Loucy (cell line): ENCODE results near the gene KLHL30.

Source experiments
- H2AFZ ChIP-seq: fragments of 200-600 bp; sonication (generic); 2 replicates; pipeline ENCODE4 v1.6.0; 2016; ENCODE audit warnings: antibody characterized with exemption, mild to moderate bottlenecking, low read length, moderate library complexity
- H3F3A ChIP-seq: fragments of 200-600 bp; 2 replicates; pipeline ENCODE4 v1.6.0; 2016; ENCODE audit warnings: antibody characterized with exemption, low read depth, mild to moderate bottlenecking
- H3K27me3 ChIP-seq: fragments of 200-600 bp; sonication (generic); 2 replicates; pipeline ENCODE4 v1.6.1; 2014; ENCODE audit warnings: low read length, mild to moderate bottlenecking; ENCODE audit not compliant: insufficient read depth, poor library complexity, severe bottlenecking
- H3K36me3 ChIP-seq: fragments of 200-600 bp; sonication (generic); 2 replicates; pipeline ENCODE4 v1.6.1; 2016; ENCODE audit warnings: low read length; ENCODE audit not compliant: insufficient read depth
- H3K4me1 ChIP-seq: fragments of 200-600 bp; sonication (generic); 2 replicates; pipeline ENCODE4 v1.5.1; 2014; ENCODE audit warnings: low read length, mild to moderate bottlenecking; ENCODE audit not compliant: insufficient read depth, poor library complexity, severe bottlenecking
- H3K4me2 ChIP-seq: fragments of 200-600 bp; sonication (generic); 2 replicates; pipeline ENCODE4 v1.6.0; 2014; ENCODE audit warnings: antibody characterized with exemption, low read length, low read depth, mild to moderate bottlenecking; ENCODE audit not compliant: poor library complexity, severe bottlenecking
- H3K4me3 ChIP-seq: fragments of 200-600 bp; sonication (generic); 2 replicates; pipeline ENCODE4 v1.5.1; 2014; ENCODE audit warnings: low read length, mild to moderate bottlenecking, mixed read lengths; ENCODE audit not compliant: poor library complexity, severe bottlenecking
- H3K79me2 ChIP-seq: fragments of 200-600 bp; sonication (generic); 2 replicates; pipeline ENCODE4 v1.6.1; 2014; ENCODE audit warnings: low read length; ENCODE audit not compliant: insufficient read depth
- H3K9ac ChIP-seq: fragments of 200-600 bp; sonication (generic); 2 replicates; pipeline ENCODE4 v1.6.0; 2014; ENCODE audit warnings: mild to moderate bottlenecking, low read depth, low read length, moderate library complexity; ENCODE audit not compliant: poor library complexity, severe bottlenecking
- H3K9me2 ChIP-seq: fragments of 200-600 bp; sonication (generic); replicated peaks from 2 replicates; pipeline ENCODE4 v1.6.1; 2016; ENCODE audit warnings: low read depth, low read length, mixed read lengths
- H3K9me3 ChIP-seq: fragments of 200-600 bp; sonication (generic); 2 replicates; pipeline ENCODE4 v1.6.1; 2014; ENCODE audit warnings: mild to moderate bottlenecking, antibody characterized with exemption, low read length, low read depth; ENCODE audit not compliant: insufficient read depth
- H4K20me1 ChIP-seq: fragments of 200-600 bp; sonication (generic); 2 replicates; pipeline ENCODE4 v1.6.0; 2014; ENCODE audit warnings: antibody characterized with exemption, low read length, mild to moderate bottlenecking; ENCODE audit not compliant: insufficient read depth, poor library complexity, severe bottlenecking
- CTCF ChIP-seq: fragments of 200-600 bp; sonication (generic); conservative IDR thresholded peaks from 2 replicates; pipeline ENCODE4 v1.5.1; 2014; ENCODE audit warnings: mild to moderate bottlenecking, antibody characterized with exemption, low read length
- EZH2phosphoT487 ChIP-seq: fragments of 200-600 bp; IDR thresholded peaks from 2 replicates; pipeline ENCODE4 v1.6.1; 2018; ENCODE audit warnings: antibody characterized with exemption, mild to moderate bottlenecking, moderate library complexity, borderline replicate concordance

KLHL30 gene

GRCh38 chr2:238131761-238132462, 6.6 kb upstream of the KLHL30 start:
- no peak overlapping the region for H3K4me3 ChIP-seq
- H3K4me2 ChIP-seq, result no peak overlapping the region
- no peaks in the 10 kb centered on the region for H3K27me3 ChIP-seq
- H3K9me3 ChIP-seq, result no peaks in the 10 kb centered on the region
- no peaks in the 10 kb centered on the region for H4K20me1 ChIP-seq
- H3F3A ChIP-seq, result no peaks in the 10 kb centered on the region
- H3K79me2 ChIP-seq, result no peaks in the 10 kb centered on the region
- H2AFZ ChIP-seq, result no peak overlapping the region
- no peaks in the 10 kb centered on the region for H3K4me1 ChIP-seq
- TF ChIP-seq EZH2phosphoT487, result no peak
- no peak for TF ChIP-seq CTCF
- H3K9ac ChIP-seq, result no peak overlapping the region
- no peaks in the 10 kb centered on the region for H3K9me2 ChIP-seq
- no peaks in the 10 kb centered on the region for H3K36me3 ChIP-seq

- no peaks in the 10 kb centered on the region for H4K20me1 ChIP-seq
- no peaks in the 10 kb centered on the region for H3K36me3 ChIP-seq
- H3K4me2 ChIP-seq, result no peak overlapping the region
- no peaks in the 10 kb centered on the region for H3F3A ChIP-seq
- no peaks in the 10 kb centered on the region for H3K9me2 ChIP-seq
- no peaks in the 10 kb centered on the region for H3K9me3 ChIP-seq
- H3K9ac ChIP-seq, result no peak overlapping the region
- no peaks in the 10 kb centered on the region for H3K27me3 ChIP-seq
- no peaks in the 10 kb centered on the region for H3K4me1 ChIP-seq
- no peaks in the 10 kb centered on the region for H3K79me2 ChIP-seq
- no peak overlapping the region for H3K4me3 ChIP-seq
- TF ChIP-seq EZH2phosphoT487 (no peak), CTCF (no peak)
- H2AFZ ChIP-seq, result no peak overlapping the region
Measured at GRCh38 chr2:238132463-238133450, 5.7 kb upstream of the KLHL30 start.

GRCh38 chr2:238133499-238134392, 4.7 kb upstream of the KLHL30 start:
- Histone ChIP-seq H4K20me1 (no peaks in the 10 kb centered on the region), H3K27me3 (no peaks in the 10 kb centered on the region), H3K9me3 (no peaks in the 10 kb centered on the region), H3K36me3 (no peaks in the 10 kb centered on the region), H2AFZ (no peak overlapping the region), H3K79me2 (no peaks in the 10 kb centered on the region), H3F3A (no peaks in the 10 kb centered on the region), H3K9ac (no peak overlapping the region), H3K4me3 (no peak overlapping the region), H3K4me1 (no peaks in the 10 kb centered on the region), H3K9me2 (no peaks in the 10 kb centered on the region), H3K4me2 (no peak overlapping the region)
- TF ChIP-seq EZH2phosphoT487 (no peak), CTCF (no peak)
